GM21825 (cell line): ENCODE results near the gene CSTPP1.

Experiments used
- ATAC-seq: cut with Tn5 transposase; IDR thresholded peaks from one replicate; pipeline ENCODE4 v1.9.1; 2021; ENCODE audit warnings: mild to moderate bottlenecking, moderate library complexity; ENCODE audit not compliant: unreplicated experiment

The CSTPP1 gene

GRCh38 chr11:46936138-46937110 lies at the start of gene CSTPP1:
Gene CSTPP1, plus strand, starts transcription at chr11:46936761. Its CDS starts 45 bp downstream, at chr11:46936806.
- ATAC-seq = peak; percentile 94

GRCh38 chr11:46888636-46889035 lies 47.9 kb upstream of the CSTPP1 start:
- ATAC-seq = no peak

- no peak for ATAC-seq
Measured at GRCh38 chr11:46889251-46889650, 47.3 kb upstream of the CSTPP1 start.

GRCh38 chr11:46889689-46890475 lies 46.7 kb upstream of the CSTPP1 start:
- ATAC-seq = peak; percentile 52

- no peak for ATAC-seq
Measured at GRCh38 chr11:46890665-46891064, 45.9 kb upstream of the CSTPP1 start.

- no peak for ATAC-seq
Measured at GRCh38 chr11:46892109-46892508, 44.5 kb upstream of the CSTPP1 start.

- ATAC-seq = no peak
Measured at GRCh38 chr11:46892838-46893237, 43.7 kb upstream of the CSTPP1 start.

- ATAC-seq = no peak
Measured at GRCh38 chr11:46894506-46894905, 42.1 kb upstream of the CSTPP1 start.

GRCh38 chr11:46894961-46895360 lies 41.6 kb upstream of the CSTPP1 start:
- no peak for ATAC-seq

- no peak for ATAC-seq
Measured at GRCh38 chr11:46895821-46896220, 40.7 kb upstream of the CSTPP1 start.

- ATAC-seq = no peak
Measured at GRCh38 chr11:46896719-46897406, 39.7 kb upstream of the CSTPP1 start.

- no peak for ATAC-seq
Measured at GRCh38 chr11:46898396-46899095, 38.0 kb upstream of the CSTPP1 start.

GRCh38 chr11:46899501-46900025 lies 37.0 kb upstream of the CSTPP1 start:
- no peak for ATAC-seq

- no peak for ATAC-seq
Measured at GRCh38 chr11:46900091-46900746, 36.3 kb upstream of the CSTPP1 start.

- no peak for ATAC-seq
Measured at GRCh38 chr11:46901156-46901555, 35.4 kb upstream of the CSTPP1 start.

GRCh38 chr11:46902694-46903093 lies 33.9 kb upstream of the CSTPP1 start:
- no peak for ATAC-seq

- ATAC-seq = no peak
Measured at GRCh38 chr11:46903846-46904245, 32.7 kb upstream of the CSTPP1 start.

GRCh38 chr11:46905806-46906205 lies 30.8 kb upstream of the CSTPP1 start:
- ATAC-seq = no peak

GRCh38 chr11:46906609-46907041 lies 29.9 kb upstream of the CSTPP1 start:
- no peak for ATAC-seq

- ATAC-seq = no peak
Measured at GRCh38 chr11:46907606-46908005, 29.0 kb upstream of the CSTPP1 start.
